COLO668 (cell line): Measurements from ENCODE around the gene ATAD5.
A peak's percentile ranks its signal among the peaks of the same experiment; 100 is the strongest.
"Not testable (repeated sequence)": the region's sequence is repeated elsewhere in the genome, so short reads cannot be mapped to it uniquely, and the experiment has no call there.

Experiments used
- DNase-seq: peaks from one replicate; lab custom pipeline; 2025; ENCODE audit not compliant: unreplicated experiment; lab: John Stamatoyannopoulos, UW

ATAD5 gene

GRCh38 chr17:30831663-30832437, at the start of gene ATAD5:
ATAD5 (plus strand) TSS chr17:30831966; CDS start chr17:30832348, 382 bp downstream.
- DNase-seq: peak; percentile 88

GRCh38 chr17:30782206-30782605, 49.6 kb upstream of the ATAD5 start:
- no peak for DNase-seq

DNA sequence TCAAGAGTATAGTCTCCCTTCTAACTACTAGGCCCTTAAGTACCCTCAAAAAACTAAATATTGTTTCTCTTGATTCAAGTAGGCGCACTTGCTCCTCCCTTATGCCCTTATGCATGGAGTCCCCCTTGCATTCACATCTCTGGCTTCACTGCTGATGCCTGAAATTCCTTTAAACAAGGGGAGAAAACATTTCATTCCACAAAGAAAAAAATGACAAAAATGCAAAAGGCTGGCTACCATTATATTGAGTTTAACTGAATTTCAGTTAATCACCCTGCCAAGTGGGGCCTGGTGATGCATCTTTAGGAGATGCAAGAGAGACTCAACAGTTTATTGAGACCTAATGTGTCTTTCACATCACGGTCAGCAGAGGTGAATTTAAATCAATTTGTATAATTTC, 42.8 kb upstream of the ATAD5 start:
- no peak for DNase-seq

GRCh38 chr17:30790279-30790678, 41.5 kb upstream of the ATAD5 start:
- no peak for DNase-seq

DNA sequence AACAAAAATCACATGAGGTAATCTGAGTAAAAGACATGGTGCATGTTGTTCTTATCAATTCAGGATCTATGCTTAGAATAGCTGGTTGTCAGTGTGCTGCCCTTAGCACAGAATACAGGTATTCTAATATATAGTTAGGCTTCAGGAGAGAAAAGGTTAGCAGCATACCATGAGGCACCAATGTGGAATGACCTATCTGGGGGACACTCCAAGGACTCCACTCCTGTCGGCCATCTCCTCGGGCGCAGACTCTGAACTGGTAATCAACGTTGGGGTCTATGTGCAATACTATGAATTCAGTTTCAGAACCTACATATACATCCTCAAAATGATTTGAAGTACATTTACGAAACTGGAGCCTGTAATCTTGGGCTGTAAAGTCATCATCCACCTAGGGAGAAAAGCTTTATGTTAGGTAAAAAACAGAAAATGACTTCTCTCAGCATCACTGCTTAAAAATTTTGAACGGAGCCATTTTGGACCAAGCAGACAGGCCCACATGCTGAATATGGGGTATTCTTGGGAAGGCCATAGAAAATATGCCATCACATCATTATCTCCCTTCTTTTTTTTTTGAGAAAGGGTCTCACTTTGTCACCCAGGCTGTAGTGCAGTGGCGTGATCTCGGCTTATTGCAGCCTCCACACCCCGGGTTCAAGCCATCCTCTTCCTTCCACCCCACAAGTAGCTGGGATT, 38.3 kb upstream of the ATAD5 start:
- no peak for DNase-seq

DNA sequence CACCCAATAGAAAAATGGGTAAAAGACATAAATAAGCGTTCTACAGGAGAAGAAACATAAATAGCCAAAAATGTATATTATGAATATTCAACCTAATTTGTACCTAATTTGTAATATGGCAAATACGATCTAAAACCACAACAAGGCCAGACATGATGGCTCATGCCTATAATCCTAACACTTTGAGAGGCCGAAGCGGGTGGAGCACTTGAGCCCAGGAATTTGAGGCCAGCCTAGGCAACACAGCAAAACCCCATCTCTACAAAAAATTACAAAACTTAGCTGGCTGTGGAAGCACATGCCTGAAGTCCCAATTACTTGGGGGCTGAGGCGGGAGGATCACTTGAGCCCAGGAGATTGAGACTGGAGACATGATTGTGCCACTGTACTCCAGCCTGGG, 37.4 kb upstream of the ATAD5 start:
- DNase-seq: no peak

- DNase-seq: no peak
These were observed 35.8 kb upstream of the ATAD5 start for GRCh38 chr17:30796016-30796415.

GRCh38 chr17:30801671-30802070, 30.1 kb upstream of the ATAD5 start:
- DNase-seq: no peak

DNA sequence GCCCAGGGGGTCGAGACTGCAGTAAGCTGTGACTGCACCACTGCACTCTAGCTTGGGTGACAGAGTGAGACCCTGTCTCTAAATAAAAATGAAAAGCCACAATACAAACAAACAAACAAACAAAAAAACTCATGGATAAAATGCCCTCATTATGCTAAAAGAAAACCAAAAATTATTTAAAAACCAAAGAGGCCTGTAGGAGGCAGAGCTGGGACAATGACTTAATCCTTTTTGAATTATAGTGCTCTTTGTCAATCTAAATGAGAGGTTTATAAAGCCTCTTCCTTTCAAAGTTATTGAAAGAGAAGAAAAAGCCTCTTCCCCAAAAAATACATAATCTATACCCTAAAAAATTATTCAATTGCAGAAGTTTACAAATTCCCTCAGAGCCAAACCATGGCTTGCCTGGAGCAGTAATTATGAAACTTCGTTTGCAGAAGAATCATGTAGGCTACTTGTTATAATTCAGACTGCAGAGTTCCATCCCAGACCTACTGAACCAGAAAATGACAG, 25.8 kb upstream of the ATAD5 start:
- DNase-seq: no peak

DNA sequence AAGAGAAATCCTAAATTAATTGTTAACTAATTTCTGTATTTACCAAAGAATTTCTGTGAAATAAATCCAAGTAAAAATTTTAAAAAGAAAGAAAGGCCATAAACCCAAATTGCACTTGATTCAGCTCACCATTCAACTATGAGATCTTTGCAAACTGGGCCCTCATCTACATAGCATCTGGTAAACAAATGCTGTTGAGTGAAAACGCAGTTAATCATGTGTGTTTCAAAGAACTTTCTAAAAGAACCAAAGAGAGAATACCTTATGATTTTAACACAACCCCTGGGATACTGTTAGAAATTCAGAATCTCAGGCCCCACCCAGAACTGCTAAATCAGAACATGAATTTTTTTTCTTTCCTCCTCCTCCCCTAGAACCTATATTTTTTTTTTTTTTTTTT, 23.9 kb upstream of the ATAD5 start:
- DNase-seq: no peak

DNA sequence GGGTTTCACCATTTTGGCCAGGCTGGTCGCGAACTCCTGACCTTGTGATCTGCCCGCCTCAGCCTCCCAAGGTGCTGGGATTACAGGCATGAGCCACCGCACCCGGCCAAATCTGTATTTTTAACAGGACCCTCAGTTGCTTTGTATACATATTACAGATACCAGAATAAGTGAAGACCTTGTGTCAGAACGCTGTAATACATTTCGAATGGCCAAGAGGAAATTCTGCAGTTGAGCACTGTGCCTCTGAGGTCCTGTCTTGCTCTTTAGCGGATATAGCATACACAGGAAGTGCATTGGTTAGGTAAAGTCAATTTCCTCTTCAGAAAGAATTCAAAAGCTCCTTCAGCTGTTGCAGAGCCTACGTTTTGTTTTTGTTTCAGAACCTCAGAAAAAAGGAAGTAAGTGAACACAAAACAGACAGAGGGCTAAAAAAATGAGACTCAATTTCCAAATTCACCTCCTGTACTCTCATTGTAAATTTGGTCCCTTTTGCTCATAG, 22.9 kb upstream of the ATAD5 start:
- DNase-seq: no peak

- no peak for DNase-seq
These were observed 21.9 kb upstream of the ATAD5 start for GRCh38 chr17:30809867-30810266.

DNA sequence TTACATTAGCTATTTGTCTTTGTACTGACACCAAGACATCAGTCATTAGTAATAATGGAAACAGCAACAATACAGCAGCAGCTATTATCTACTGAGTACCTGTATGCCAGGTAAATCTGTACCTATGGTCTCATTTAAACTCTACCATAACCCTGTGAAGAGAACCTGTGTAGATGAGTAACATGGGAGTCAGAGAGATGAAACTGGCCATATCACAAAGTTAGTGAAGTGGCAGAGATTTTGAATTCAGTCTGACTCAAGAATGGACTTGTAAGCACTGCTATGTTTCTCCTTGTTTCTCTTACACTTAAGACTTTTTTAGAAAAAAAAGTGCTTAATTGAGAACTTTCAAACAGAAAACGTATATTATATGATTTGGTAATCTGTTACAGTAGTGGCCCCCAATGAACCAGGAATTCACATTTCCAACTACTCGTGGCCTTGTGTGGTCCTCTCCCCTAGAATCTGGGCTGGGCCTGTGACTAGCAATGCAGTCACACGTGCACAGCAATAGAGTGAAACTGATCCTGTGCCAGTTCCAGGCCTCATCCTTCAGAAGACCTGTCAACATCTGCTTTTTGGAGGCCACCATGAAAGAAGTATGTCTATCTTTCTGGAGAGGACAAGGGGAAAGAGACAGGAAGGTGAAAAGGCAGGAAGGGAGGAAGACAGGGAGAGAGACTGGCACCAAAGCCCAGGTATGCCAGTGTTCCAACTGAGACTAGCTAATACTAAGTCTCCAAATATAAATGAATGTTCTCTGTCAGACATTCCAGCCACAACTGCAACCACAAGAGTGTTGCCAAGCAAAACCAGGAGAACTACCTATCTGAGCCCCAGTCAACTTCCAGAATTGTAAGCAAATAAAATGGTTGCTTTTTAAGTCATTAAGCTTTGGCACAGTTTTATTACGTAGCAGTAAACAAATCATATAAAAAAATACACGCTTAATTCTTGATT, 19.3 kb upstream of the ATAD5 start:
- DNase-seq: no peak

- not testable (repeated sequence) for DNase-seq
These were observed 17.5 kb upstream of the ATAD5 start for GRCh38 chr17:30814236-30814635.

DNA sequence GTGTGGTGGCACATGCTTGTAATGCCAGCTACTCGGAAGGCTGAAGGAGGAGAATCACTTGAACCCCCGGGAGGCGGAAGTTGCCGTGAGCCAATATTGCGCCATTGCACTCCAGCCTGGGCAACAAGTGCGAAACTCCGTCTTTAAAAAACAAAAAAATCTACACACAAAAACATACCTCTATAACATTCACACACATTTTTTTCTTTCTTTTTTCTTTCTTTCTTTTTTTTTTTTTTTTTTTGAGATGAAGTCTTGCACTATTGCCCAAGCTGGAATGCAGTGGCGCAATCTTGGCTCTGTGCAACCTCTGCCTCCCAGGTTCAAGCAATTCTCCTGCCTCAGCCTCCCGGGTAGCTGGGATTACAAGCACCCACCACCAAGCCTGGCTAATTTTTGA, 16.9 kb upstream of the ATAD5 start:
- not testable (repeated sequence) for DNase-seq

GRCh38 chr17:30816165-30816564, 15.6 kb upstream of the ATAD5 start:
- DNase-seq: no peak

GRCh38 chr17:30819971-30820705, 11.6 kb upstream of the ATAD5 start:
- no peak for DNase-seq

- DNase-seq: no peak
These were observed 9.7 kb upstream of the ATAD5 start for GRCh38 chr17:30821871-30822723.

DNA sequence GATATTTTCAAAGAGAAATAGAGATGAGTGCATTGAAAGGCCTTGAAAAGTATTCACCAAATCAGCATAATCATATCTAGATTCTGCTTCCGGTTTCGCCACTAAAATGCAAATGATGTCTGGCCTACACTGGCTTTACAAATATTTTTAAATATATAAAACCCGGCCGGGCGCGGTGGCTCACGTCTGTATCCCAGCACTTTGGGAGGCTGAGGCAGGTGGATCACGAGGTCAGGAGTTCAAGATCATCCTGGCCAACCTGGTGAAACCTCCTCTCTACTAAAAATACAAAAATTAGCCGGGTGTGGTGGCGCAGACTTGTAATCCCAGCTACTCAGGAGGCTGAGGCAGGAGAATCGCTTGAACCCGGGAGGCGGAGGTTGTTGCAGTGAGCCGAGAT, 8.8 kb upstream of the ATAD5 start:
- DNase-seq: not testable (repeated sequence)
